ENCODE data around the gene UNG. TPM values are rescaled to one million over a fixed set of nuclear protein-coding genes. Genes with fewer than 3 reads are reported as not detected.

The UNG gene
- total and polyA plus RNA-seq, 4 donors, result 7.4 to 17.6 (median 8.8) TPM

DNA sequence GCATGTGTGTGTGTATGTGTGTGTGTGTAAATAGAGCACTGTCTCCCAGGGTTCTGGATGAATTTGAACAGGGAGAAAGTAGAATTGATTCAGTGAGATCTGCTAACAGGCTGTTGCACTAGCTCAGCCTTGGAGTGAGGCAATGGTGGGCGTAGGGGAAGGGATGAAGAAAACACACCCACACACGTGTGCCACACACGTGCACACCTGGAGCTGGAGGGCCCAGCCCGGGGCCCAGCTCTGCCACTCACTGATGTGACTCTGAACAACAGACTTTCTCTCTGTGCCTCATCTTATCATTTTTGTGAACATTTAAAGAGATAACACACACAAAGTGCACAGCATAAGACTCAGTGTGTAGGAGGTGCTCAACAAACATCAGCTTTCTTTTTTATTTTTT is 23.2 kb downstream of the UNG start:
- no peak for DNase-seq
- no peaks in the 10 kb centered on the region for H3K9me3 ChIP-seq (ENCODE audit: control insufficient read depth, low read length)
- 75 to 91% methylated on average over 4 of the region's 4 CpGs for WGBS, 2 donors
- H3K27ac ChIP-seq (ENCODE audit: low read depth in 1 of 2, low read length in 2 of 2), result no peak overlapping the region
- no peaks in the 10 kb centered on the region for H3K27me3 ChIP-seq (ENCODE audit: control insufficient read depth in 1 of 2, insufficient read depth in 2 of 2, low read length in 1 of 2)
- intact Hi-C loops (cut with DNase I), result no loop called here
- H3K36me3 ChIP-seq (ENCODE audit: control insufficient read depth in 1 of 2, insufficient read depth in 2 of 2, low read length in 1 of 2), result no peaks in the 10 kb centered on the region
- no peak for ATAC-seq (ENCODE audit: low FRiP score)
- no peaks in the 10 kb centered on the region for H3K4me1 ChIP-seq (ENCODE audit: control insufficient read depth in 1 of 2, insufficient read depth in 2 of 2, low read length in 2 of 2)
- H3K4me3 ChIP-seq (ENCODE audit: low read length in 2 of 2), result no peak overlapping the region

DNA sequence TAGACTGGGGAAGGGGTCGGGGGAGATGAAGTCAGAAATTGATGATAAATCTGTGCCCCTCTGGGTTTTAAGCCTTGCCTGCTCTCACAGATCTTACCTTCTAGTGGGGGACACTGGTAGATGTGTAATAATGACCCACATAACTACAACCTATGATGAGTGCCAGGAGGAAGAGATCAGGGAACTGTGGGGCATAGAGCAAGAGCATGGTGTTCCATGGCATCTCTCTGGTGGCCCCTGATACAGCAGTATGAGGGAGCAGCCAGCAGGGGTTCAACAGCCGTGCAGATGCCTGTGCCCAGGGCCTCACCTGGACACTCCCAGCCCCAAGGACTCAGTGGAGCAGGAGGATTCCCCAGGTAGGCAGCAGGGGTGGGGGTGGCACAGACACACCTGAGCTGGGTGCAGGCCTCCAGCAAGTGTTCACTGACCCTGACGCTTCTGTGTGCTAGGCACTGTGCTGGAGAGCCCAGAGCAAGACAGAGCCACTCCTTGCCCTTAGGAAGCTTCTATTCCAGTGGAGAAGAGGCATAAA is 24.0 kb downstream of the UNG start:
- intact Hi-C loops (cut with DNase I), result no loop called here
- 94 to 100% methylated on average over 3 of the region's 3 CpGs for WGBS, 2 donors
- DNase-seq (no peak), ATAC-seq (ENCODE audit: low FRiP score) (no peak)
- Histone ChIP-seq H3K9me3 (ENCODE audit: control insufficient read depth, low read length) (no peaks in the 10 kb centered on the region), H3K36me3 (ENCODE audit: control insufficient read depth in 1 of 2, insufficient read depth in 2 of 2, low read length in 1 of 2) (no peaks in the 10 kb centered on the region), H3K27ac (ENCODE audit: low read depth in 1 of 2, low read length in 2 of 2) (no peak overlapping the region), H3K4me3 (ENCODE audit: low read length in 2 of 2) (no peak overlapping the region), H3K4me1 (ENCODE audit: control insufficient read depth in 1 of 2, insufficient read depth in 2 of 2, low read length in 2 of 2) (no peaks in the 10 kb centered on the region), H3K27me3 (ENCODE audit: control insufficient read depth in 1 of 2, insufficient read depth in 2 of 2, low read length in 1 of 2) (no peaks in the 10 kb centered on the region)

DNA sequence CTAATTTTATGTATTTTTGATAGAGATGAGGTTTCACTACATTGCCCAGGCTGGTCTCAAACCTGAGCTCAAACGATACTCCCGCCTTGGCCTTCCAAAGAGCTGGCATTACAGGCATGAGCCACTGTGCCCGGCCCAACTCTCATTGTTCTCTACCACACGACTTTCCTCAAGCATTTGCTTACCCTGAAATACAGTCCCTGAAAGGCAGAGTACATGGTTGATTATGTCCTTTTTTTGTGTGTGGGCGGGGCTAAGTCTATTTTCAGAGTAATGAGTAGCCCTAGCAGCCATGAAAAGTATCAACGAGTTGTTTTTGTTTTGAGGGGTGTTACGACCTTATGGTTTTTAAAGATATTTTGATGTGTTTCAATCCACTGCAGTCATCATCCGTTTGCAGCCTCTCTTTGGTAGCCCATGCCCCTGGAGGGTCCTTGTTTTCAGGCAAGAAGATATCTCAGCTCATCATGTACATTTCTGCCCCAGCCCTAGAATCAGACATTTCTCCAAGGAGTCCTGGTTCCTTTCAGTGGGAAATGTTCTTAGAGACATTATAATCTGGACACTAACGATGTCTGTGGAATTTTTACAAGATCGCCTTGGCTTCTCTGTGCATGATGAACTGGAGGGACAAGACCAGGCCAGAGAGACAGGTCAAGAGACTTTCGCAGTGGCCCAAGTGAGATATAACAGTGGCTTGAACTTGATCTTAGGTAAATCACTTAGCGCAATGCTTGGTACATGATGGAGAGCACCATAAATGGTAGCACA is 27.7 kb downstream of the UNG start:
- no peak overlapping the region for H3K4me3 ChIP-seq (ENCODE audit: low read length in 2 of 2)

DNA sequence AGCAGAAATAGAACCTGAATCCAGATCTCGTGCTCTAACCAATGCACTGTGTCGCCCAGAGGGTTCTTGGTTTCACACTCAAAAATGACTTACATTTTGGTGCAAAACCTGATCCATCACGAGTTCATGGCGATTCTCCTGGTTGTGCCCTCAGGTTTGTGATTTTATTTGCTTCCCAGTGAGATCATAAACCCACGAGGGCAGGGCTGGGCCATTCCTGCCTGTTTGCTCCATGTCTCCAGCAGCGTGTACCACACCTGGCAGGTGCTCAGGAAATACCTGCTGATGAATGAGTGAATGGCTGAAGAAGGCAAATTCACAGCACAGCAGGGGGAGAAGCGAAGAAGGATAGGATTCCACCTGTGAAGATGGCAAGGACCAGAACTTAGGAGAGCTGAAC is 28.4 kb downstream of the UNG start:
- intact Hi-C loops (cut with DNase I), result no loop called here
- H3K4me1 ChIP-seq (ENCODE audit: control insufficient read depth in 1 of 2, insufficient read depth in 2 of 2, low read length in 2 of 2), result no peaks in the 10 kb centered on the region
- no peak overlapping the region for H3K4me3 ChIP-seq (ENCODE audit: low read length in 2 of 2)
- H3K27ac ChIP-seq (ENCODE audit: low read depth in 1 of 2, low read length in 2 of 2), result no peak overlapping the region
- 89 to 91% methylated on average over 7 of the region's 7 CpGs for WGBS, 2 donors
- no peaks in the 10 kb centered on the region for H3K9me3 ChIP-seq (ENCODE audit: control insufficient read depth, low read length)
- no peaks in the 10 kb centered on the region for H3K27me3 ChIP-seq (ENCODE audit: control insufficient read depth in 1 of 2, insufficient read depth in 2 of 2, low read length in 1 of 2)
- DNase-seq (no peak), ATAC-seq (ENCODE audit: low FRiP score) (no peak)
- no peaks in the 10 kb centered on the region for H3K36me3 ChIP-seq (ENCODE audit: control insufficient read depth in 1 of 2, insufficient read depth in 2 of 2, low read length in 1 of 2)

More for the DNA sequence above, 27.7 kb downstream of the UNG start:
- intact Hi-C loops (cut with DNase I), result no loop called here
- Histone ChIP-seq H3K27ac (ENCODE audit: low read depth in 1 of 2, low read length in 2 of 2) (no peak overlapping the region), H3K27me3 (ENCODE audit: control insufficient read depth in 1 of 2, insufficient read depth in 2 of 2, low read length in 1 of 2) (no peaks in the 10 kb centered on the region), H3K9me3 (ENCODE audit: control insufficient read depth, low read length) (no peaks in the 10 kb centered on the region), H3K36me3 (ENCODE audit: control insufficient read depth in 1 of 2, insufficient read depth in 2 of 2, low read length in 1 of 2) (no peaks in the 10 kb centered on the region), H3K4me1 (ENCODE audit: control insufficient read depth in 1 of 2, insufficient read depth in 2 of 2, low read length in 2 of 2) (no peaks in the 10 kb centered on the region)
- DNase-seq, result no peak
- ATAC-seq (ENCODE audit: low FRiP score), result no peak
- 84 to 85% methylated on average over 12 of the region's 12 CpGs for WGBS, 2 donors

DNA sequence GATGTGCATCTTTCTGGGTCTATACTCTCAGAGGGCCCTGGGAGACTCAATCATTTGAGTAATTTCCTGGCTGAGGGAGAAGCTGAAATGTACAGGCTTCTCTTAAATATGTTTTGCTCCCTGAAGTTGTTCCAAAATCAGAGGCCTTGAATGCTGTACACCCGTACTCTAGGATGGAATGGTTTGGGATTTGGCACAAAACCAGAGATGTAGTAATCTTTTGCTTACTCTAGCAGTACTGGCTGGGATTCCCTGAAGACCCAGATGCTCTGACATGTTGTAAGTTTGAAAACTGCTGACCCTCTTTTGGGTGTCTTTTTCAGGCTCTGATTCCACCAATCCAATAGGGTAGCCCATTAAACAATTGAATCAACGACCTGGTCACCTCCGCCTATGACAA is 29.4 kb downstream of the UNG start:
- Histone ChIP-seq H3K4me3 (ENCODE audit: low read length in 2 of 2) (no peak overlapping the region), H3K27me3 (ENCODE audit: control insufficient read depth in 1 of 2, insufficient read depth in 2 of 2, low read length in 1 of 2) (no peaks in the 10 kb centered on the region), H3K4me1 (ENCODE audit: control insufficient read depth in 1 of 2, insufficient read depth in 2 of 2, low read length in 2 of 2) (no peaks in the 10 kb centered on the region), H3K36me3 (ENCODE audit: control insufficient read depth in 1 of 2, insufficient read depth in 2 of 2, low read length in 1 of 2) (no peaks in the 10 kb centered on the region), H3K9me3 (ENCODE audit: control insufficient read depth, low read length) (no peaks in the 10 kb centered on the region), H3K27ac (ENCODE audit: low read depth in 1 of 2, low read length in 2 of 2) (no peak overlapping the region)
- WGBS, 2 donors, result 64 to 68% methylated on average over 3 of the region's 3 CpGs
- no peak for DNase-seq
- peak; percentile 55 for ATAC-seq (ENCODE audit: low FRiP score)
- intact Hi-C loops (cut with DNase I), result no loop called here

DNA sequence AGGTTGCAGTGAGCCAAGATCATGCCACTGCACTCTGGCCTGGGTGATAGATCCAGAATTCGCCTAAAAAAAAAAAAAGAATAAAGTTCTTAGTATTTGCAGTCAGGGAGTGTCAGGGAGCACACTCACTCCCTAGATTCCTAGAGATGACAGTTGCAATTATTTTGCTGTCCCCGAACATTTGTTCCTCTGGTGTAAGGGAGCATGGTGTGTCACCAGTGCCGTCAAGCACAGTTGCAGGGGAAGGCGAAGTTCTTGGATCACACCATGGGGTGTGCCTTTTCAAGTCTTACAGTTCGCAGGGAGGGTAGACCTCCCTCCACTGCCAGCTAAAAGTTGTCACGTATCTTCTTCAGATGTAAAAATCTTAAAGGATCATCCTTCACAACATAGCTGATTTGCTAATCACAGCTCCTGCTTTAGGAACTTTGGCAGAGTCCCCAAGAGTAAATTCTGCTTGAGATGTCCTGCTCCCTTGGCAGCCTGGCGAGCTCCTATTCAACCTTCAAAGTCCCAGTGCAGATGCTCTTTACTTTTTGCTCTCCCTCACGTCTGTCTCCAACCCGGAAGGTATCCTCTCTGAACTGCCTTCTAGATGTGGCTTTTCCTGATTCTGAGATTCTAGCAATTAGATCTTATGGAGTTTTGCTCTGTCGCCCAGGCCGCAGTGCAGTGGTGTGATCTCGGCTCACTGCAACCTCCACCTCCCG is 30.3 kb downstream of the UNG start:
- Histone ChIP-seq H3K27ac (ENCODE audit: low read depth in 1 of 2, low read length in 2 of 2) (no peak overlapping the region), H3K4me1 (ENCODE audit: control insufficient read depth in 1 of 2, insufficient read depth in 2 of 2, low read length in 2 of 2) (no peaks in the 10 kb centered on the region), H3K27me3 (ENCODE audit: control insufficient read depth in 1 of 2, insufficient read depth in 2 of 2, low read length in 1 of 2) (no peaks in the 10 kb centered on the region), H3K36me3 (ENCODE audit: control insufficient read depth in 1 of 2, insufficient read depth in 2 of 2, low read length in 1 of 2) (no peaks in the 10 kb centered on the region), H3K9me3 (ENCODE audit: control insufficient read depth, low read length) (no peaks in the 10 kb centered on the region), H3K4me3 (ENCODE audit: low read length in 2 of 2) (no peak overlapping the region)
- WGBS, 2 donors, result 93 to 94% methylated on average over 13 of the region's 13 CpGs
- DNase-seq (no peak), ATAC-seq (ENCODE audit: low FRiP score) (no peak)
- intact Hi-C loops (cut with DNase I), result no loop called here

DNA sequence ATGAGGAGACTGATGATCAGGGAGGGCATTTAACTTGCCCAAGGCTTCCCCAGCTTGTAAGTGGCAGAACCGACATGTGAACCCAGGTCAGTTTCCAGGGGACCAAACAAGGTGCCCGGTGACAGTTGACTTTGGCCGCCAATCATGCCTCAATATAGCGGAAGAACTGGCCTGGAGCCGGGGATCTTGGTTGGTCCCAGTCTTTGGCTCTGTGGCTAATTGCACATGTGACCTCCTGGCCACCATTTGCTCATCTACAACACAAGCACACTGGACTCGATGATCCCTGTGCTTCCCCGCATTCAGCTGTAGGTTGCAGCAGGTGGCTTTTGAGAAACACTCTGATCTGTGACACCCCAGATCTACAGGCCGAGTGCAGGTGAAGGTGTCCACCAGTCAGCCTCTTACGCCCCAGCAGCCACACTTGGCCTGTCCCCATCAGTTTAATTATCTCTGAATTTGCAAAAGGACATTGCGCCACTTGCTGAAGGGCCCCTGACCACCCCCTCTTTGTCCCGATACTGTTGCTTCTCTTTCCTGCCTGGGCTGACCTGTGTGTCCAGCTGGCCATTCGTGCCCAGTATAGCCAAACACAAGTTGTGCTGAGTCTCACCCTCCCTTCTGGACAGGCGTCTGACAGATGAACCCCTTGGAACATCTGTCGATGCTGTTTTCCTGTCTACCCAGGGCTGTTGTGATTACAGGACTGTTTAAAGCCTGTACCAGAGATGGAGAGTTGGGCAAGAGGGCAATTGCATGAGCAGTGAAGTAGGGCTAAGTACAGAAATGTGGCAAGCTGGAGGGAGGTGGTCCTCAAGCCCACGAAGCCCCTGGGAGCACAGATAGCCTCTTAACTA is 33.1 kb downstream of the UNG start:
- 86 to 87% methylated on average over 15 of the region's 15 CpGs for WGBS, 2 donors
- Histone ChIP-seq H3K9me3 (ENCODE audit: control insufficient read depth, low read length) (no peaks in the 10 kb centered on the region), H3K36me3 (ENCODE audit: control insufficient read depth in 1 of 2, insufficient read depth in 2 of 2, low read length in 1 of 2) (no peaks in the 10 kb centered on the region), H3K4me3 (ENCODE audit: low read length in 2 of 2) (no peak overlapping the region), H3K27ac (ENCODE audit: low read depth in 1 of 2, low read length in 2 of 2) (no peak overlapping the region), H3K4me1 (ENCODE audit: control insufficient read depth in 1 of 2, insufficient read depth in 2 of 2, low read length in 2 of 2) (no peaks in the 10 kb centered on the region), H3K27me3 (ENCODE audit: control insufficient read depth in 1 of 2, insufficient read depth in 2 of 2, low read length in 1 of 2) (no peaks in the 10 kb centered on the region)
- DNase-seq (no peak), ATAC-seq (ENCODE audit: low FRiP score) (no peak)
- intact Hi-C loops (cut with DNase I), result no loop called here

DNA sequence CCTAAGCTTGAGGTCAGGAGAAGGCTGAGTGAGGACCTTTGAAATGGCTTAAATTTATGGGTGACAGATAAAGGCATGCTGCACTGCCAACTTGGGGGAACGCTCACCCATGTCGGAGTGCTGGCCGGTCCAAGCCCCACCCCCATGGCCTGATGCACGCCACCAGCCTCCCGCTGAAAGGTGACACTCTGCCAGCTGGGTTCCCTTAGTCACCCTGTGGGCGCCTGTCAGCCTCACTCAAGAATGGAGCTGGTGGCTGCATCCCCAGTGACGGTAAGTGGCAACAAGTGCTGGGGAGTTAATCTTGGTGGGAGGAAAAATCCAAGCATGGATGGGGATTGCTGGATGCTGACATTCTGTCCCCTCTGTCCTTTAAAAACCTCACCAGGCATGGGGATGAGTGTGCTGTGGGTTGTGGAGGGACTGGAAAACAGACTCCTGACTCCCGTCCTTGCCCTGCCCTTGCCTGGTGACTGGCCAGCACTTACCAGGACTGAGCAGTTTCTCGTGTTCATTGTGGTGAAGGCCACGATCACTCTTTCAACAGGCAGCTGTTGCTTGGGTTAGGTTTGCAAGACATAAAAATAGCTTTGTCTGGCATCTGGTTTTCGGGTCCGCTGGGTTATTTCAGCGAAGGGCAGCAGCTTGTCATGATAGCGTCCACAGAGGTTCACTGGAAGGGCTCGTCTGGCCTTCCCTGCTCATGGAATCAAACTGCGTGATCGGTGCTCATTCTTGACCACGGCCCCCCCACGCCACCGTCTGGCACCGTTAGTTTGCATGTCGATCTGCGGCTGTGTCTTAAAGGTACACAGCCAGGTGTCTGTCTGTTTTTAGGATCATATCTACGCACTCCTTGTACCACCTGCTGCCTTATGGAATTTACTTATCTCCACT is 34.0 kb downstream of the UNG start:
- no peaks in the 10 kb centered on the region for H3K4me1 ChIP-seq (ENCODE audit: control insufficient read depth in 1 of 2, insufficient read depth in 2 of 2, low read length in 2 of 2)
- 21 to 30% methylated on average over 24 of the region's 24 CpGs for WGBS, 2 donors
- intact Hi-C loops (cut with DNase I), result no loop called here

More for the DNA sequence above, 34.0 kb downstream of the UNG start:
- peak; percentile 73 for ATAC-seq (ENCODE audit: low FRiP score)
- Histone ChIP-seq H3K36me3 (ENCODE audit: control insufficient read depth in 1 of 2, insufficient read depth in 2 of 2, low read length in 1 of 2) (no peaks in the 10 kb centered on the region), H3K9me3 (ENCODE audit: control insufficient read depth, low read length) (no peaks in the 10 kb centered on the region), H3K27me3 (ENCODE audit: control insufficient read depth in 1 of 2, insufficient read depth in 2 of 2, low read length in 1 of 2) (no peaks in the 10 kb centered on the region), H3K27ac (ENCODE audit: low read depth in 1 of 2, low read length in 2 of 2) (peak overlapping the region in 1 of 2 donors; percentile 38), H3K4me3 (ENCODE audit: low read length in 2 of 2) (no peak overlapping the region)
- peak in 1 of 2 donors; percentile 59 for DNase-seq

Data from aorta (tissue), 5 donors.